ENCODE measurements around the gene UBE3D.

The UBE3D gene

DNA sequence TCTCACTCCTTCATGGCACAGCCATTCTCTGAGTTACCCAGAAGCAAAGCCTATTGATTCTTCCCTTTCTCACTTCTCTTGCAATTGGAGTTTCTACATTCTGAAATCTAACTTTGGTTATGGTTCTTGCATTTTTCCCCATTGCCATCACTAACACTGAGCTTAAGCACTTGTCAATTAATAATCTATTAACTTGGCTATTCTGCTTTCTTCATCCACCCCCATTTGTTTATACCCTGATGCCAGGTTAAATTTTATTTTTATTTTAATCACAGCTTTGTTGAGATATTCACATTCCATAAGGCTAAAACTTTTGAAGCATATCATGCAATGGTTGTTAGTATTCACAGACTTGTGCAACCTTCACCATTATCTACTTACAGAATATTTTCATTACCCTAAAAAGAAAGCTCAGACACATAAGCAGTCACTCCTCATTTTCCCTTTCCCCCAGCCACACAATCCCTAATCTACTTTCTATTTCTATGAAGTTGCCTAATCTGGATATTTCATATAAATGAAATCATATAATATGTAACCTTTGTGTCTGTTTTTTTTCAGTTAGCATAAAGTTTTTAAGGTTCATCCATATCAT, 222.3 kb downstream of the UBE3D start:
- no peak for TF ChIP-seq CTCF (IDR thresholded peaks at IDR 0.05; ENCODE audit: borderline replicate concordance, insufficient read depth, low read depth, low read length)
- no peak overlapping the region for H3K4me3 ChIP-seq (ENCODE audit: low read depth, low read length)

- TF ChIP-seq CTCF (IDR thresholded peaks at IDR 0.05; ENCODE audit: borderline replicate concordance, insufficient read depth, low read depth, low read length): no peak
- H3K4me3 ChIP-seq (ENCODE audit: low read depth, low read length): no peak overlapping the region
These were observed 222.9 kb downstream of the UBE3D start for GRCh38 chr6:82842721-82843120.

All from GM12875 (cell line).